Activated naive CD8-positive, alpha-beta T cell (primary cell): ENCODE data around the gene PATJ.
"Not testable (repeated sequence)": the region's sequence is repeated elsewhere in the genome, so short reads cannot be mapped to it uniquely, and the experiment has no call there.

ENCODE experiments used
- H3K27ac Mint-ChIP-seq: one replicate; pipeline ENCODE4 v1.8.0; 2021; ENCODE audit warnings: mixed read lengths
- H3K27me3 Mint-ChIP-seq: one replicate; pipeline ENCODE4 v1.8.0; 2021; ENCODE audit warnings: mixed read lengths
- H3K36me3 Mint-ChIP-seq: one replicate; pipeline ENCODE4 v1.8.0; 2021; ENCODE audit warnings: mixed read lengths
- H3K4me1 Mint-ChIP-seq: one replicate; pipeline ENCODE4 v1.8.0; 2021; ENCODE audit warnings: low read depth, mixed read lengths
- H3K4me3 Mint-ChIP-seq: one replicate; pipeline ENCODE4 v1.8.0; 2021; ENCODE audit warnings: mild to moderate bottlenecking, mixed read lengths
- H3K9me3 Mint-ChIP-seq: one replicate; pipeline ENCODE4 v1.8.0; 2021; ENCODE audit warnings: low read depth, mixed read lengths

The PATJ gene

DNA sequence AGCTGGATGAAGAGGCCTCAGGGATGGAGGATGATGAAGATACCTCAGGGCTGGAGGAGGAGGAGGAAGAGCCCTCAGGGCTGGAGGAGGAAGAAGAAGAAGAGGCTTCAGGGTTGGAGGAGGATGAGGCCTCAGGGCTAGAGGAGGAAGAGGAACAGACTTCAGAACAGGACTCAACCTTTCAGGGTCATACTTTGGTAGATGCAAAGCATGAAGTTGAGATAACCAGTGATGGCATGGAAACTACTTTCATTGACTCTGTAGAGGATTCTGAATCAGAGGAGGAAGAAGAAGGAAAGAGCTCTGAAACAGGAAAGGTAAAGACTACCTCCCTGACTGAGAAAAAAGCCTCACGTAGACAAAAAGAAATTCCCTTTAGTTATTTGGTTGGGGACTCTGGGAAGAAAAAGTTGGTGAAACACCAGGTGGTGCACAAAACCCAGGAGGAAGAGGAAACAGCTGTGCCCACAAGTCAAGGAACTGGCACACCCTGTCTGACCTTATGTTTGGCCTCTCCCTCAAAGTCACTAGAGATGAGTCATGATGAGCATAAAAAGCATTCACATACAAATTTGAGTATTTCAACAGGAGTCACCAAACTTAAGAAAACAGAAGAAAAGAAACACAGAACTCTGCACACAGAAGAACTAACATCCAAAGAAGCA lies 467.8 kb downstream of the PATJ start:
- Mint-ChIP-seq H3K27ac (no peak overlapping the region), H3K4me1 (no peaks in the 10 kb centered on the region), H3K27me3 (no peaks in the 10 kb centered on the region), H3K4me3 (no peak overlapping the region), H3K9me3 (peaks cover 12% of the 10 kb centered on the region), H3K36me3 (peaks cover 4% of the 10 kb centered on the region)

DNA sequence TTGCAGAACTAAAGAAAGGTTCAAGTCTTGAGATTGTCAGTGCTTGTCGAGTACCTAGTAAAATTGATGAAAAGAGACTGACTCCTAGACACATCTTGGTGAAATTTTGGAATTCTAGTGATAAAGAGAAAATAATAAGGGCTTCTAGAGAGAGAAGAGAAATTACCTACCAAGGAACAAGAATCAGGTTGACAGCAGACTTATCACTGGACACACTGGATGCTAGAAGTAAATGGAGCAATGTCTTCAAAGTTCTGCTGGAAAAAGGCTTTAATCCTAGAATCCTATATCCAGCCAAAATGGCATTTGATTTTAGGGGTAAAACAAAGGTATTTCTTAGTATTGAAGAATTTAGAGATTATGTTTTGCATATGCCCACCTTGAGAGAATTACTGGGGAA lies 468.7 kb downstream of the PATJ start:
- Mint-ChIP-seq H3K4me3 (no peak overlapping the region), H3K27ac (no peak overlapping the region), H3K27me3 (no peaks in the 10 kb centered on the region), H3K36me3 (peaks cover 4% of the 10 kb centered on the region), H3K4me1 (no peaks in the 10 kb centered on the region), H3K9me3 (peaks cover 12% of the 10 kb centered on the region)

DNA sequence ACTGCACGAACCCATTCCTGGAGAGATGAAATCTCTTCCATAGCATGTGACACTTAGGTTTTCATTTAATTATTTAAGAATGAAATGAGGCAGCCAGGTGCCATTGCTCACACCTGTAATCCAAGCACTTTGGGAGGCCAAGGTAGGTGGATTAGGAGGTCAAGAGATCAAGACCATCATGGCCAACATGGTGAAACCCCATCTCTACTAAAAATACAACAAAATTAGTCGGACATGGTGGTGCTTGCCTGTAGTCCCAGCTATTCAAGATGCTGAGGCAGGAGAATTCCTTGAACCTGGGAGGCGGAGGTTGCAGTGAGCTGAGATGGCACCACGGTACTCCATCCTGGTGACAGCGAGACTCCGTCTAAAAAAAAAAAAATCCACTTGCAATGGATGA lies 470.1 kb downstream of the PATJ start:
- H3K27me3 Mint-ChIP-seq: no peaks in the 10 kb centered on the region
- no peak overlapping the region for H3K4me3 Mint-ChIP-seq
- no peaks in the 10 kb centered on the region for H3K4me1 Mint-ChIP-seq

DNA sequence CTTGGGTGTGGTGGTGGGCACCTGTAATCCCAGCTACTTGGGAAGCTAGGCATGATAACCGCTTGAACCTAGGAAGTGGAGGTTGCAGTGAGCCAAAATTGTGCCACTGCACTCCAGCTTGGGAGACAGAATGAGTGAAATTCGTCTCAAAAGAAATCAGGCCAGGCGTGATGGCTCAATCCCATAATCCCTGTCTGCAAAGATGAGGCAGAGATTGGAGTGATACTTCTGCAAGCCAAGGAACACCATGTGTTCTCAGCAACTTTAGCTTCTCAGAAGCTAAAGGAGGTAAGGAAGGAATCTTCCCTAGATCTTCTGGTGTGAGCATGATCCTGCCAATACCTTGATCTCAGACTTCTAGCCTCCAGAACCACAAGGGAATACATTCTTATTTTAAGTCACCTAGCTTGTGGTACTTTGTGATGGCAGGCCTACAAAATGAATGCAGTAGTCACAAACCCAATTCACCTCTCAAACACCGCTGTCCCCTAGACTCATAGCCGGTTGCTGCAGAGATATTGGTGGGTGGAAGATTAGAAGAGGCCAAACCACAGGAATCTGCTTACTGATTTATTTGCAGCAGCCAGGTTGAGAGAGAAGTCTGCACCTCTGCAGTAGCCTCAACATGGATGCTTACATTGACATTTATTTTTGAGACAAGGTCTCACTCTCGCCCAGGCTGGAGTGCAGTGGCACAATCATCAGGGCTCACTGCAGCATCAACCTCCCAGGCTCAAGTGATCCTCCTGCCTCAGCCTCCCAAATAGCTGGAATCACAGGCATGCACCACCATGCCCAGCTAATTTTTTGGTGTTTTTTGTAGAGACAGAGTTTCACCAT lies 471.0 kb downstream of the PATJ start:
- H3K4me1 Mint-ChIP-seq: no peaks in the 10 kb centered on the region
- H3K36me3 Mint-ChIP-seq: peaks cover 4% of the 10 kb centered on the region
- H3K27me3 Mint-ChIP-seq: no peaks in the 10 kb centered on the region
- H3K9me3 Mint-ChIP-seq: peaks cover 12% of the 10 kb centered on the region
- no peak overlapping the region for H3K4me3 Mint-ChIP-seq
- H3K27ac Mint-ChIP-seq: no peak overlapping the region

More for the DNA sequence above, 470.1 kb downstream of the PATJ start:
- peaks cover 12% of the 10 kb centered on the region for H3K9me3 Mint-ChIP-seq
- H3K36me3 Mint-ChIP-seq: peaks cover 4% of the 10 kb centered on the region
- no peak overlapping the region for H3K27ac Mint-ChIP-seq

DNA sequence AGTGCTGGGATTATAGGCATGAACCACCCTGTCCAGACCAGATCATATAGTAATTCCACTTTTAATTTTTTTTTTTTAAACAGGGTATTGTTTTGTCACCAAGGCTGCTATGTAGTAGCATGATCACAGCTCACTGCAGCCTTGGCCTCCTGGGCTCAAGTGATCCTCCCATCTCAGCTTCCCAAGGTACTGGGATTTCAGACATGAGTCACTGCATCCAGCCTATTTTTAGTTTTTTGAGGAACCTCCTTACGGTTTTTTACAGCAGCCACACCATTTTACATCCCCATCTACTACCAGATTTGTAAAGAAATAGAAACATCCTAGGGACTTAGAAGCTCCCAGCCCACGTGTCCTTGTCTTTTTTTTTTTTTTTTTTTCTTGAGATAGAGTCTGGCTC lies 476.3 kb downstream of the PATJ start:
- H3K27me3 Mint-ChIP-seq: no peaks in the 10 kb centered on the region
- H3K4me1 Mint-ChIP-seq: no peaks in the 10 kb centered on the region
- no peak overlapping the region for H3K27ac Mint-ChIP-seq
- no peak overlapping the region for H3K4me3 Mint-ChIP-seq
- H3K9me3 Mint-ChIP-seq: no peaks in the 10 kb centered on the region
- no peaks in the 10 kb centered on the region for H3K36me3 Mint-ChIP-seq

DNA sequence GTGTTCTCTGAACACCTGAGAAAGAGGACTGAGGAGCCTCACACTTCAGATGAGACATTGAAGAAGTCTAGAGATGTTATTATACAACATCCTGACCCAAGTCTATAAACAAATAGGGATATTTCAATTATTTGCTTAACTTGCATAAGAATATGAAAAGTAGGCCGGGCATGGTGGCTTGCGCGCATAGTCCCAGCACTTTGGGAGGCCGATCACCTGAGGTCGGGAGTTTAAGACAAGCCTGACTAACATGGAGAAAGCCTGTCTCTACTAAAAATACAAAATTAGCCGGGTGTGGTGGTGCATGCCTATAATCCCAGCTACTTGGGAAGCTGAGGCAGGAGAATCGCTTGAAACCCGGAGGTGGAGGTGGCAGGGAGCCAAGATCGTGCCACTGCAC lies 478.2 kb downstream of the PATJ start:
- H3K27ac Mint-ChIP-seq, H3K4me1 Mint-ChIP-seq, H3K9me3 Mint-ChIP-seq, H3K4me3 Mint-ChIP-seq, H3K36me3 Mint-ChIP-seq, H3K27me3 Mint-ChIP-seq: not testable (repeated sequence)

- Mint-ChIP-seq H3K27ac (no peak overlapping the region), H3K36me3 (no peaks in the 10 kb centered on the region), H3K9me3 (no peaks in the 10 kb centered on the region), H3K4me1 (no peaks in the 10 kb centered on the region), H3K27me3 (no peaks in the 10 kb centered on the region), H3K4me3 (no peak overlapping the region)
These were observed 478.9 kb downstream of the PATJ start for GRCh38 chr1:62221171-62221570.

DNA sequence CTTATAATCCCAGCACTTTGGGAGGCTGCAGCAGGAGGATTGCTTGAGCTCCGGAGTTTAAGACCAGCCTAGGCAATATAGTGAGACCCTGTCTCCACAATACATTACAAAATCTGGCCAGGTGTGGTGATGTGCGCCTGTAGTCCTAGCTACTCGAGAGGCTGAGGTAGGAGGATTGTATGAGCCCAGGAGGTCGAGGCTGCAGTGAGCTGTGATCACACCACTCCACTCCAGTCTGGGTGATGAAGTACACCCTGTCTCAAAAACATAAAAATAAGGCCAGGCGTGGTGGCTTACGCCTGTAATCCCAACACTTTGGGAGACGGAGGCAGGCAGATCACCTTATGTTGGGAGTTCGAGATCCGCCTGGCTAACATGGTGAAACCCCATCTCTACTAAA lies 480.0 kb downstream of the PATJ start:
- Mint-ChIP-seq H3K27ac (no peak overlapping the region), H3K4me3 (no peak overlapping the region), H3K9me3 (no peaks in the 10 kb centered on the region), H3K27me3 (no peaks in the 10 kb centered on the region), H3K36me3 (no peaks in the 10 kb centered on the region), H3K4me1 (no peaks in the 10 kb centered on the region)

- H3K4me1 Mint-ChIP-seq: no peaks in the 10 kb centered on the region
- no peaks in the 10 kb centered on the region for H3K9me3 Mint-ChIP-seq
- H3K36me3 Mint-ChIP-seq: no peaks in the 10 kb centered on the region
- H3K27me3 Mint-ChIP-seq: no peaks in the 10 kb centered on the region
- H3K4me3 Mint-ChIP-seq: no peak overlapping the region
- no peak overlapping the region for H3K27ac Mint-ChIP-seq
These were observed 481.9 kb downstream of the PATJ start for GRCh38 chr1:62224182-62224581.

DNA sequence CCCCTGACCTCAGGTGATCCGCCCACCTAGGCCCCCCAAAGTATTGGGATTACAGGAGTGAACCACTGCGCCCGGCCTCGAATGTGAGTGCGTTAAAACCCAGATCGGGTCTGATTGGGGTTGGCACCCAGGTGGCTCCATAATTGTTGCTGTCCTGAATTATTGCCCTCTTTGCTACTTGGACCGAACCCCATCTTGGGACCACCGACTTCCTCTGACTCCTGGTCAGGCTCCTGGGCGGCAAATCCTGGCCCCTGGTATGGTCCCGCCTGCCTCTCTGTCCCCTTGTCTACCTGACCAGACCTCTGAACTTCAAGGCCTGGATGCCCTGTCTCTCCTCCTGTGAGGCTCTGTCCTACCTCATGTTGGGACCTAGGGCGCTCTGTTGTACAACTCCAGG lies 485.2 kb downstream of the PATJ start:
- H3K36me3 Mint-ChIP-seq: no peaks in the 10 kb centered on the region
- peaks cover 3% of the 10 kb centered on the region for H3K27me3 Mint-ChIP-seq
- H3K27ac Mint-ChIP-seq: no peak overlapping the region
- no peak overlapping the region for H3K4me3 Mint-ChIP-seq
- H3K9me3 Mint-ChIP-seq: no peaks in the 10 kb centered on the region
- H3K4me1 Mint-ChIP-seq: no peaks in the 10 kb centered on the region
